GM10248 (cell line): ENCODE measurements around the gene TMEM208.

ENCODE experiments used
- CTCF ChIA-PET: fragments of 300-600 bp; sonication (Branson Sonifier 250); formaldehyde crosslinking; extraction: SDS; loops from one replicate; lab custom pipeline; 2021; ENCODE audit warnings: antibody characterized with exemption; lab: Yijun Ruan, JAX
- POLR2A ChIA-PET: fragments of 350-650 bp; sonication (Branson Sonifier 250); formaldehyde crosslinking; extraction: SDS; loops from one replicate; lab custom pipeline; 2020; ENCODE audit warnings: antibody characterized with exemption; lab: Yijun Ruan, JAX
- DNase-seq: peaks from one replicate; pipeline ENCODE4 v3.0.0; 2012; ENCODE audit errors: extremely low spot score
- CTCF ChIP-seq: IDR thresholded peaks from 2 replicates; pipeline ENCODE4 v1.5.1; 2012; ENCODE audit warnings: mild to moderate bottlenecking, low read depth; ENCODE audit errors: extremely low read depth, missing control alignments, control extremely low read depth

Gene TMEM208

GRCh38 chr16:67211674-67212073 lies 15.3 kb upstream of the TMEM208 start:
- ChIA-PET CTCF (interaction anchor here (1.0 to 1.1 kb wide), 2 partner anchors 9 to 13 kb away, joined by 3 read pairs; no protein-coding TSS in a partner anchor), POLR2A (no interaction called here)
- DNase-seq: no peak
- TF ChIP-seq CTCF: no peak

DNA sequence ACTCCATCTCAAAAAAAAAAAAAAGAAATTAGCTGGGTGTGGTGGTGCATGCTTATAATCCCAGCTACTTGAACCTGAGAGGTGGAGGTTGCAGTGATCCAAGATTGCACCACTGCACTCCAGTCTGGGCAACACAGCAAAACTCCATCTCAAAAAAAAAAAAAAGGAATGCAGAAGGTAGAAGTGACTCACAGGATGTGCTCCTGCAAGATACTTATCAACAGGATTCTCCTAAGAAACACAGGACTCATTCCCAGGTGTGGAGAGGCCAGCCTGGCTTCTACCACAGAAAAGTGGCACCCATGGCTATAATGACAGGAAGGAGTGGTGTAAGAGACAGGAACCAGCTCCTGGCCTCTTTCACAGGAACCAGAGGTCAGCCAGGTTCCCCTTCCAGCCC lies 14.2 kb upstream of the TMEM208 start:
- no peak for DNase-seq
- TF ChIP-seq CTCF: no peak
- POLR2A ChIA-PET: no interaction called here
- CTCF ChIA-PET: interaction anchor here (1.0 to 2.3 kb wide), 3 partner anchors 8 to 13 kb away, joined by 3 to 8 read pairs (median 3); partner anchors contain the start of gene TMEM208

GRCh38 chr16:67213197-67214019 lies 13.5 kb upstream of the TMEM208 start:
- no peak for DNase-seq
- ChIA-PET POLR2A (no interaction called here), CTCF (interaction anchor here (1.1 to 3.1 kb wide), 3 partner anchors 10 to 13 kb away, joined by 3 to 10 read pairs (median 8); partner anchors contain the start of gene TMEM208)
- no peak for TF ChIP-seq CTCF

GRCh38 chr16:67215706-67216105 lies 11.2 kb upstream of the TMEM208 start:
- DNase-seq: no peak
- ChIA-PET CTCF (interaction anchor here (1.4 to 3.1 kb wide), 4 partner anchors 13 to 30 kb away, joined by 3 to 10 read pairs (median 4); partner anchors contain the start of gene E2F4), POLR2A (interaction anchor here (1.4 kb wide), 1 partner anchor 11 kb away, joined by 3 read pairs; the partner anchor contains the start of gene TMEM208)
- TF ChIP-seq CTCF: no peak

DNA sequence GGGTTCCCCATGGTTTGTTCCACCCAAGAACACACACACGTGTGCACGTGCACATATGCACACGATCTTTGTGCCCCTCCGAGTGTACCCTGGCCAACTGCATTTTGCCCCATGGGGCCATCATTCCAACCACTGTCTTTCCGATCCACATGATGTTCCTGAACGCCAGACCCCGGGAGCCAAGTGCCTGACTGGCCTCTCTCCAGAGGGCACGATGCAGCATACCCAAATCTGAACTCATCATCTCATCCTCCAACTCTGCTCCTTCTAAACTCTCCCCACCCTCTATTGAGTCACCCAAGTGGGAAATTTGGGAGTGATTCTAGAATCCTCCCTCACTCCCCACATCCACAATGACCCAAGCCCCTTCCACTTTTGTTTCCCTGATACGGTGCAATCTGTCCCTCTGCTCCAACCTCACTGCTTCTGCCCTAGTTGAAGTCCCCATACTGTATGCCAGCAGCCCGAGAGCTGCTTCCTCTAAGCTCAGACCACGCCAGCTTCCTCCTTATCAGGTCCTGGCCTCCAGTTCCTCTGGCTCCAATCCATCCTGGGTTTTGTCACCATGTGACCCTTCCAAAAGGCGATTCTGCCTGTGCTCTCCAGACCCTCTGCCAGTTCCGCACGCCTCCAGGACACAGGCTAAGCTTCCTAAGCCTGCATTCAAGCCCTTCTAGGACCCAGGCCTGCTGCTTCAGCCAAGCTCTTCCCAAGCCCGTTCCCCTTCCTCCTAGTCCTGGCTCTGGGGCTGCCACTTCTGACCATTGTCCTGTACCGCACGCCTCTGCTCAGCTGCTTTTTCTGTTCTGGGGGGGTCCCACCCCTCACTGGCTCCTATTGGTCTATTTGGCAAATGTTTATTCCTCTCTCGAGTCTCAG lies 10.1 kb upstream of the TMEM208 start:
- ChIA-PET POLR2A (no interaction called here), CTCF (interaction anchor here (1.1 to 2.3 kb wide), 2 partner anchors 15 to 18 kb away, joined by 3 to 8 read pairs; partner anchors contain the start of gene ELMO3)
- no peak for DNase-seq
- no peak for TF ChIP-seq CTCF

DNA sequence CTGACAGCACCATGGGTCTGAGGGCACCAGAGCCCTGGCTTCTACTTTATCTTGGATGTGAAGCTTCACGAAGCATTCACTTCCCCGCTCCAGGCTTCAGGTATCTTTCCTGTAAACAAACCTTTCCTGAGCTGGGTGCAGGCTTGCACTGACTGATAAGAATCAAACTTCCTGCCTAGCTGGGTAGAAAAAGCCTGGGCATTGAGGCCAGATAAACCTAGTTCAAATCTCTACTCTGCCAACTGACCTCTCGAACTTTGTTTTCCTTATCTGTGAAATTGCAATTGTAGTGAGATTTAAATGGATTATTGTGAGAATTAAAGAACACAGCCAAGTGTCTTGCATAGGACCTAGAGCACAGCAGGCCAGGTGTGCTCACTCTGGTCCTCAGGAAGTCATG lies 2.9 kb upstream of the TMEM208 start:
- no peak for TF ChIP-seq CTCF
- DNase-seq: no peak
- ChIA-PET POLR2A (no interaction called here), CTCF (interaction anchor here (0.7 to 4.3 kb wide), 3 partner anchors 9 to 26 kb away, joined by 3 to 16 read pairs (median 3); partner anchors contain the start of gene ELMO3)
